Epithelial cell of proximal tubule (primary cell): Measurements from ENCODE around the gene ZNF416. TPM values are rescaled to one million over a fixed set of nuclear protein-coding genes. Genes with fewer than 3 reads are reported as not detected.

Experiments
- DNase-seq: peaks from one replicate; pipeline ENCODE4 v3.0.0-alpha.2; 2011; ENCODE audit warnings: low read depth
- H3K4me3 ChIP-seq: 2 replicates; pipeline ENCODE4 v1.5.1; 2011; ENCODE audit warnings: low read depth, mild to moderate bottlenecking, low read length
- CTCF ChIP-seq: conservative IDR thresholded peaks from 2 replicates; pipeline ENCODE4 v1.5.1; 2012; ENCODE audit warnings: low read depth, mild to moderate bottlenecking, low read length
- total RNA-seq: library from RNA; depleted of rRNA; stranded (reverse); fragments of >200 nt; gene quantifications from 2 replicates; pipeline ENCODE4 v1.2.3, GENCODE V29; 2015

ZNF416 gene
- total RNA-seq, 1 donor from 2014 or later: 2.0 TPM

- H3K4me3 ChIP-seq: no peak overlapping the region
- no peak for TF ChIP-seq CTCF
- no peak for DNase-seq
Observed at GRCh38 chr19:57606931-57607330, 28.2 kb upstream of the ZNF416 start.

- H3K4me3 ChIP-seq: peak within 1 kb of the TSS; percentile 91
- no peak for TF ChIP-seq CTCF
- DNase-seq: peak; percentile 38
Observed at GRCh38 chr19:57599761-57600383, 21.2 kb upstream of the ZNF416 start, which contains the start of gene ZNF530. Gene ZNF530 (plus strand): TSS chr19:57599885. CDS start chr19:57604346, 4,461 bp downstream.

- no peak for DNase-seq
- peak overlapping the region; percentile 91 for H3K4me3 ChIP-seq
- no peak for TF ChIP-seq CTCF
Observed at GRCh38 chr19:57599377-57599760, 20.7 kb upstream of the ZNF416 start.

DNA sequence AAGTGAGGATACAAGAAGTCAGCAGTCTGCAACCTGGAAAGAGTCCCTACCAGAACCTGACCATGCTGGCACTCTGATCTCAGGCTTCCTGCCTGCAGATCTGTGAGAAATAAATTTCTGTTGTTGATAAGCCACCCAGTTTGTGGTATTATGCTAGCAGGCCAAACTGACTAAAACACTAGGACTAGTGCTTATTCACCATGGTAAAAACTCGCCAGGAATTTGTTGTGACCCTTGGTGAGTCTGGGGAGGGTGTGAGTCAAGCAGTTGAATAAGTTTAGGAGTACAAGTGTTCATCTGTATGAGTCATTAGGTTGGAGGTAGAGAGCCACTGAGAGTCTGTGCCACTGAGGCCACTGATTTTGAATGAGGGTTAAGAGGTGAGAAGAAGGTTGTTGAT, 8.8 kb upstream of the ZNF416 start:
- H3K4me3 ChIP-seq: no peak overlapping the region
- TF ChIP-seq CTCF: no peak
- DNase-seq: no peak

DNA sequence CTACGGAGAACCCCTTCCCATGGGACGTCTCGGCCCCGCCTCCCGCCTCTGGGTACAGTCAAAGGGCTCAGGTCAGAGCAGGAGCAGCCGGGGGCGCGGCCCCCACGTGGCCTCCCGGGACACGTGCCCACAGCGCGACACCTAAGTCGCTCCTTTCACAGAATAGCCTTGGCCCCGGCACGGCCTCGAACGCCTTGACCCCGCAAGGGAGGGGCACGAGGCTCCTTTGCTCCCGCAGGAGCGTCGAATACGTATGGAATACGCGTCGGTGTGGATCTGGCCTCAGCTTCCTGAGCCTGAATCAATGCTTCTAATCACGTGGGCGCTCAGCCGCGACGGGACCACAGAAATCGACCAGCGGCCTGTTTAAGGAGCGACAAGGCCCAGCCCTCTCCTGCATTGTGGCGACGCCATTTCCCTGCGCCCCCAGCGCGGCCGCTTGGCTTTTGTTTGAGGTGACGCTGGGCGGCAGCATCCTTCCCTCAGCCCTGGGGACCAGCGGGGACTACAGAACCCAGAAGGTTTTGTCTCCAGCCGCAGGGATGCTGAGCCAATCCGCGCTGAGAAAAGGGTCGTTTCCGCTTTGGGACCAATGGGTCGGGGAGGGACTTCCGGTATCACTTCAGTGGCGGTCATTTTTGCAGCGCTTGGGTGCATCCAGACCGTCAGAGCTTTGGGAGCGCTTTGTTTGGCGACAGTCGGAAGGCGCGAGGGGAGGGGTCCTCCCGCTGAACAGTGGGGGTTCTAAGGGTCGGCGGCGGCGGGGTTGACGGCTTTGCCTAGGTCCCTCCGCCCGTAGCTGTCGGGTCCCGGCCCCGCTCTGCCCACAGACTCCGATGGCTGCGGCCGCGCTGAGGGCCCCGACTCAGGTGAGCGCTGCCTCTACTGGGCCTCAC, 5.1 kb upstream of the ZNF416 start, which contains the start of gene ZIK1:
Gene ZIK1 (plus strand): TSS at position 625 of the 896 bp plus-strand sequence. CDS start 212 bp downstream, at position 837.
- H3K4me3 ChIP-seq: peak within 1 kb of the TSS; percentile 71
- TF ChIP-seq CTCF: no peak
- peak; percentile 44 for DNase-seq

DNA sequence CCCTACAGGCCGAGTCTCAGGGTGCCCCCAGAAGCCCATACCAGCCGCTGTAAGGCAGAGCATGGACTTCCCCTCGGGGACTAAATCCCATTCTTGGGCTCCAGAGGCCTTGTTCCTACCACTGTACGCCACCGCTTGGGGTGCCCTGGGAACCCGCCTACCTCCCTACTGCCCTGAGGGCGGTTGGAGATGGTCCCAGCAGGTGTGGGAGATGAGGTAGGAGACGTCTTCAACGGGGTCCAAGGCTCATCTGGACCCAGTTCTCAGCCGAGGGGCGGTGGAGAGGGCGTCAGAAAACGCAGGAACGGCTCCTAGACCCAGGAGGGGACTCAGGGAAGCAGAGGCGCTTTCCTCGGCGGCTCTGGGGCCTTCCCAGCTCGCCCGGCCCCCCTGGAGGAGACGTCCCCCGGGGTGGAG, 4.4 kb upstream of the ZNF416 start:
- no peak overlapping the region for H3K4me3 ChIP-seq
- TF ChIP-seq CTCF: no peak

More for the DNA sequence above, 4.4 kb upstream of the ZNF416 start:
- no peak for DNase-seq
